Epithelial cell of esophagus (primary cell): Measurements from ENCODE around the gene RHOD.
A peak's percentile ranks its signal among the peaks of the same experiment; 100 is the strongest.

Experiments used
- DNase-seq: peaks from one replicate; pipeline ENCODE4 v3.0.0; 2010; ENCODE audit warnings: low read depth
- H3K4me3 ChIP-seq: 2 replicates; pipeline ENCODE4 v1.5.1; 2011; ENCODE audit warnings: mild to moderate bottlenecking, low read length, control low read depth
- TF ChIP-seq, protein P1 (sequence below): IDR thresholded peaks from 2 replicates; pipeline ENCODE4 v1.5.1; 2011; ENCODE audit warnings: low read depth, mild to moderate bottlenecking, low read length, control low read depth, inconsistent platforms; ENCODE audit not compliant: insufficient read depth; ENCODE audit errors: missing control alignments

RHOD gene

DNA sequence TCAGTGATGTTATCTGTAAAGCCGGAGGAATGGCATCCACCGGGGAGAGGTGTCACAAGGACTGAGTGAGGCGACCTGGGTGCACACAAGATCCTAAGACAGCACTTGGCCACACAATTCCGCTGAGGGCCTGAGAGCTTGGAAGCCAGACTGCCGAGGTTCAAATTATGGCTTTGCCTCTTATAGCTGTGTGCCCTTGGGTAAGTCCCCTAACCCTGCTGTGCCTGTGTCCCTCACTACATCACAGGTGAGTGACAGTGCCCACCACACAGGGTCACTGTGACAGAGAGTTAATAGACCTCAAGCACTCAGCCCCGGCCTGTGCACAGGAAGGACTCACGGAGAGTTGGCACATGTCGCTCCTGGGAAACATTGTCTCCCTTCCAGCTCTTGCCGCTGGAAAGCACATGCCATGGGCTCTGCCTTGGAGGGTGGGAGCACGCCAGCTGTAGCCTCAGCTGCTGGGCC is 592 bp downstream of the RHOD start:
- TF ChIP-seq, protein P1, sequence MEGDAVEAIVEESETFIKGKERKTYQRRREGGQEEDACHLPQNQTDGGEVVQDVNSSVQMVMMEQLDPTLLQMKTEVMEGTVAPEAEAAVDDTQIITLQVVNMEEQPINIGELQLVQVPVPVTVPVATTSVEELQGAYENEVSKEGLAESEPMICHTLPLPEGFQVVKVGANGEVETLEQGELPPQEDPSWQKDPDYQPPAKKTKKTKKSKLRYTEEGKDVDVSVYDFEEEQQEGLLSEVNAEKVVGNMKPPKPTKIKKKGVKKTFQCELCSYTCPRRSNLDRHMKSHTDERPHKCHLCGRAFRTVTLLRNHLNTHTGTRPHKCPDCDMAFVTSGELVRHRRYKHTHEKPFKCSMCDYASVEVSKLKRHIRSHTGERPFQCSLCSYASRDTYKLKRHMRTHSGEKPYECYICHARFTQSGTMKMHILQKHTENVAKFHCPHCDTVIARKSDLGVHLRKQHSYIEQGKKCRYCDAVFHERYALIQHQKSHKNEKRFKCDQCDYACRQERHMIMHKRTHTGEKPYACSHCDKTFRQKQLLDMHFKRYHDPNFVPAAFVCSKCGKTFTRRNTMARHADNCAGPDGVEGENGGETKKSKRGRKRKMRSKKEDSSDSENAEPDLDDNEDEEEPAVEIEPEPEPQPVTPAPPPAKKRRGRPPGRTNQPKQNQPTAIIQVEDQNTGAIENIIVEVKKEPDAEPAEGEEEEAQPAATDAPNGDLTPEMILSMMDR, result no peak
- peak overlapping the region; percentile 85 for H3K4me3 ChIP-seq
- DNase-seq, result no peak

DNA sequence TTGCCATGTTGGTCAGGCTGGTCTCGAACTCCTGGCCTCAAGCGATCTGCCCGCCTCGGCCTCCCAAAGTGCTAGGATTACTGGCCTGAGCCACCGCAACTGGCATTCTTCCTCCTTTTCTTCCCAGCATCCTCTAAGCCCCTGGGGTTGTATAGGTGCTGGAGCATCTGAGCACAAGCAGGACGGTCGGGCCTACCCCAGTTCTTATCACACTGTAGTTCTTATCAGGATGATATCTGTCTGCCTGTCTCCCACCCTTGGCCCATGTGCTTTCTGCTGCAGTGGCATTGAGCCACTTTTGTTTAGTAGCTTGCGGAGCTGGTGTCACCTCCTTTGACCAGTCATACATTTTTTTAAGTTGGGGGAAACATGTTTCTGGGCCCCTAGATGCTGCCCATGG is 1.9 kb downstream of the RHOD start:
- H3K4me3 ChIP-seq, result peak overlapping the region; percentile 85
- no peak for DNase-seq
- TF ChIP-seq, protein P1, result no peak

DNA sequence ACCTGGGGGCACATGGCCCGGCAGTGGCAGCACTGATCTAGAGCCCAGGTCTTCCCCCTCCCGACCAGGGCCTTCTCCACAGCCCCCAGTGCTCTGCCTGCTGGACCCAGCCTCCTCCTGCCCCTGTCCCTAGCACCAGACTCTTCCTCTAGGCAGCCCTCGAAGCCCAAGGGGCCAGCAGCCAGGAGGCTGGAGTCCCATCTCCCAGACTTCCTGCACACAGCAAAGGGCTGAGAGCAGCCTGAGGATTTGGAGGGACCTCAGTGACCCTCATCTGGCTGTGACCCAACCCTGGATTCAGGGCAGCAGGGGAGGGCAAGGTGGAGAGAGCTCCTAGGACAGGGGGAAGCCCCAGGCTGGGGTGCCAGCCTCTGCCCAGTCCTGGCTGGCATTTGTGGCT is 3.0 kb downstream of the RHOD start:
- peak overlapping the region; percentile 11 for H3K4me3 ChIP-seq
- TF ChIP-seq, protein P1, result no peak
- no peak for DNase-seq

DNA sequence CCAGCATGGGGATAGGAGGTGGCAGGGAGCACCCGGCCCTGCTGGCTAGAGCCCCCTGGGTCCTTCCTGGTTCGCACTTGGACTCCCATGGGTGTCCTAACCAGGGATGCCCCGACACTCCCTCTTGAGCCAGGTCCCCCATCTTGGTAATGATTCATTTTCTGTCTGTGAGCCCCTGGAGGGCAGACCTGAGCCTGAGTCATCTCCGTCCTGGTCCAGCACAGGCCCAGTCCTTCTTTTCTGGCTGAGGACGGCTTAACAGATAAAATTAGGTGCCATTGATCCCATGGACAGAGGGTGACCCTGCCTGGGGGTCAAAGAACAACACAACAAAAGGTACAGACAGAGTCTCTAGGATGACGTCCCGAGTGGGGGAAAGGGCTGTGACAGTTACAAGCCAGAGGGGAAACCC is 3.5 kb downstream of the RHOD start:
- H3K4me3 ChIP-seq, result no peak overlapping the region
- TF ChIP-seq, protein P1, result no peak
- DNase-seq, result peak; percentile 65

DNA sequence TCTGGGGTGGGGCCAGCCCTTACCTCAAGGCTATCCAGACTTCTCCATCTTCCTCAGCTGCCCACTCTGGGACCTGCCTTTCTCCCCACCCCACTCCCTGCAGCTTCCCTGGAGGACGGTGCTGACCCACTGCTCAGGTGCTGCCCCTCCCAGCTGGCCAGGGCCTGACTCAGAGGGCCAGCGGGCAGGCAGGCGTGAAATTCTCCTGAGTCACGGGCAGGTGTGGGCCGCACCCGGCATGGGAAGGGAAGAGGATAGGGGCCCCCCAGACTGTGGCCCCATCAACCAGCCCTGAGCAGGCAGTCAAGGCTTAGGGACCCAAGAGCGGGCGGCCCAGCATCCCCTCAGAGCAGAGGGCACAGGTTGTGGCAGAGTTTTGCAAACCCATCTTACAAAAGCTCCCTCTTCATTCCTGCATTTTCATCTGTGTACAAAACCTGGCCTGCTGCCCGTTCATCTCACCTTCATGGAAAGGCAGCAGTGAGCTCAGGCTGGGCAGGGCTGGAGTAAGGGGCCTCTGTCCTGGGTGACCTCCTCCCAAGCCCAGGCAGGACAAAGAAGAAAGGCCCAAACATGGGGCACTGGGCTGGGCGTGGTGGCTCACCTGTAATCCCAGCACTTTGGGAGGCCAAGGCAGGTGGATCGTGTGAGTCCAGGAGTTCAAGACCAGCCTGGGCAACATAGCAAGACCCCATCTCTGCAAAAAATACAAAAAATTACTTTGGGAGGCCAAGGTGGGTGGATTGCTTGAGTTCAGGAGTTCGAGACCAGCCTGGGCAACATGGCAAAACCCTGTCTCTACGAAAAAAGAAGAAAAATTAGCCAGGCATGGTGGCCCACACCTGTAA is 6.1 kb downstream of the RHOD start:
- TF ChIP-seq, protein P1, result no peak
- DNase-seq, result peak; percentile 95
- H3K4me3 ChIP-seq, result no peak overlapping the region

DNA sequence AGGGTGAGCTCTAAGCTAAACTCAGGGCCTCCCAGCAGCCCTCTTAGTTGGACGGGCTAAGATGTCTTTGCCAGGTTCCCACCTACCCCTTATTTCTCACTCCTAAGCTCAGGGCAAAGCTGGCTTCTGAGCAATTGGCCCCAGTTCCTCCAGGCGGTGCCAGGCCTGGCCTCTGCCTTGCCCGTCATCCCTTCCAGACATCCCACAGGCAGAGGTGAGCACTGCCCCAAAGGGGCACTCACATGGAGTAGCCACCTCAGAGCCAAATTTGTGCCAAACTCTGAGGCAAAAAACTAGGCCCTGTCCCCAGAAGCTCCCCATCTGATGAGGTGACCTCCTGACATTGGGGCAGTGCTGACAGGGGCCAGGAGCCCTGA is 9.7 kb downstream of the RHOD start:
- DNase-seq, result no peak
- TF ChIP-seq, protein P1, result no peak
- no peak overlapping the region for H3K4me3 ChIP-seq
